A549 (cell line): Measurements from ENCODE around the gene ATP9A. TPM values are rescaled to one million over a fixed set of nuclear protein-coding genes. Genes with fewer than 3 reads are reported as not detected.

ENCODE experiments used
- ATAC-seq, 2 experiments: fragments of 200-7000 bp in 1 of 2; fragments of >200 bp in 1 of 2; cut with Nextera tagmentation in 1 of 2; cut with Tn5 transposase in 1 of 2; 3 replicates each; pipeline versions ENCODE4 v1.8.0 to v1.9.1; 2018 to 2020; ENCODE audit warnings: mild to moderate bottlenecking in 1 of 2, moderate library complexity in 1 of 2
- CTCF ChIA-PET: fragments of 300-600 bp; sonication (Branson Sonifier 250); formaldehyde crosslinking; extraction: SDS; loops from one replicate; lab custom pipeline; 2021; ENCODE audit warnings: antibody characterized with exemption, inconsistent platforms; lab: Yijun Ruan, JAX
- POLR2A ChIA-PET: fragments of 350-600 bp; formaldehyde crosslinking; extraction: SDS; loops from one replicate; lab custom pipeline; 2021; ENCODE audit warnings: antibody characterized with exemption, inconsistent platforms; lab: Yijun Ruan, JAX
- DNase-seq, 2 experiments: peaks; one replicate each; pipeline versions ENCODE4 v3.0.0 to v3.0.0-alpha.2; 2011 to 2016; ENCODE audit warnings: low read depth in 1 of 2, low spot score in 1 of 2
- FAIRE-seq: peaks from 2 replicates; lab custom pipeline; 2011; peaks lifted over from hg19 to GRCh38; lab: Jason Lieb, UNC
- H3K27ac ChIP-seq, 2 experiments: fragments of >200 bp; sonication (Bioruptor Twin); formaldehyde crosslinking; 3 replicates each; pipeline ENCODE4 v1.5.1; 2016 to 2017
- H3K4me1 ChIP-seq: fragments of >200 bp; sonication (Bioruptor Twin); formaldehyde crosslinking; 3 replicates; pipeline ENCODE4 v1.6.1; 2016
- H3K4me2 ChIP-seq: fragments of >200 bp; sonication (Bioruptor Twin); formaldehyde crosslinking; 3 replicates; pipeline ENCODE4 v1.6.1; 2016
- H3K4me3 ChIP-seq: fragments of >200 bp; sonication (Bioruptor Twin); formaldehyde crosslinking; 3 replicates; pipeline ENCODE4 v1.5.1; 2016
- H3K9me3 ChIP-seq: fragments of >200 bp; sonication (Bioruptor Twin); formaldehyde crosslinking; 3 replicates; pipeline ENCODE4 v1.6.1; 2016
- CBX8 ChIP-seq: fragments of 200-600 bp; sonication (generic); IDR thresholded peaks from 2 replicates; pipeline ENCODE4 v1.6.1; 2016
- EHMT2 ChIP-seq: fragments of 200-600 bp; sonication (generic); IDR thresholded peaks from 2 replicates; pipeline ENCODE4 v1.6.1; 2016; ENCODE audit warnings: antibody characterized with exemption, low read depth, mild to moderate bottlenecking, moderate library complexity
- HOXB5 ChIP-seq: fragments of 250-450 bp; sonication (Bioruptor Pico); IDR thresholded peaks from 2 replicates; pipeline ENCODE4 v1.5.0; 2020; ENCODE audit warnings: mild to moderate bottlenecking, moderate library complexity
- WGBS: methylation state at CpG from one replicate; pipeline ENCODE4 v1.1.6; 2017; ENCODE audit errors: missing lambda C conversion rate; 5-methylcytosine and 5-hydroxymethylcytosine counted together
- polyA plus RNA-seq, 4 experiments: library from polyadenylated mRNA; depleted of rRNA in 3 of 4; stranded (reverse); fragments of >200 nt; fragmentation: RNase III in 1 of 4; extraction: RNeasy Plus Mini Kit Qiagen cat#74134 plus additional on column Dnase treatment in 1 of 4; gene quantifications; 2 replicates in 3 of 4; 3 replicates in 1 of 4; pipeline ENCODE4 v1.2.3, GENCODE V29; 2011 to 2017

The ATP9A gene
- polyA plus RNA-seq, 2 of the 4 experiments (the other 2 are of a cell fraction) = 9.9 to 23.6 TPM

DNA sequence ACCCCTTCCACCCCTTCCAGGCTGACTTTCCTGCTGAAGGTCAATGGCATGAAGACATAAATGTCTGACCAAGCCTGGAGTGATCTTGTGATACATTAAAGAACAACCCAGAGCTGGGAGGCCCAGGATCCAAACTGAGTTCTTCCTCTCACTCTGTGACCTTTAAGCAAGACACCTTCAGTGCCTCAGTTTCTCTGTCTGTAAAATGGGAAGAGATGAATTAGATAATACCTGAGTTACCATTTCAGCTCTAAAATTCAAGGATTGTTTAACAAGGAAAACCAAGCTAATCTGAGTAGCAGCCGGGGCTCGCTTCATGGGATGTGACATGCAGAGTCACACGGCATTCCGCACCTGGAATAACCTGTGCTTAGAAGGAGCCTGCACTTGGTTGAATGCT lies 218.7 kb downstream of the ATP9A start:
- TF ChIP-seq CBX8 (no peak), EHMT2 (no peak)
- whole genome bisulfite sequencing = 94% methylated on average over 4 of the region's 4 CpGs
- no peak for ATAC-seq
- DNase-seq = no peak
- ChIA-PET POLR2A (no interaction called here), CTCF (interaction anchor here (1.1 kb wide), 1 partner anchor 46 kb away, joined by 6 read pairs; no protein-coding TSS in a partner anchor)
- Histone ChIP-seq H3K27ac (no peak overlapping the region), H3K4me2 (no peak overlapping the region), H3K4me3 (no peak overlapping the region), H3K9me3 (no peaks in the 10 kb centered on the region), H3K4me1 (peaks cover 10% of the 10 kb centered on the region; the same call in 2 of the 3 replicates)
- FAIRE-seq = no peak

DNA sequence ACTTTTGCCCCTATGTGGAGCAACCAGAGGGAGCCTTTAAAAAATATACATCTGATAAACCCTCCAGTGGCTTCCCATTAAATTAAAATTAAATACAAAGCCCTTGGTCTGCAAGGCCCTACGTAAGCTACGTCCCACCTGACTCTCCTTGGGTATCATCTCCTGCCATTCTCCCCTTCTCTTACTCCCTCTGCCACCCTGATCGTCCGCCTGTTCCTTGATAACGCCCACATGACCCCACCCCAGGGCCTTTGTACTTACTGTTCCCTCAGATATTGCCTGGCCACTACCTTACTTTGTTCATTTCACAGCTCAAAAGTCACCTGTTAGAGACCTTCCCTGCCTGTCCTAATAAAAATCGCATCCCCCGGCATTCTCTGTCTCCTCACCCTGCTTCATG lies 220.2 kb downstream of the ATP9A start:
- no peak for ATAC-seq
- Histone ChIP-seq H3K4me3 (no peak overlapping the region), H3K4me2 (no peak overlapping the region), H3K27ac (no peak overlapping the region), H3K9me3 (no peaks in the 10 kb centered on the region), H3K4me1 (peaks cover 10% of the 10 kb centered on the region; the same call in 2 of the 3 replicates)
- no peak for FAIRE-seq
- CTCF ChIA-PET = interaction anchor here (1.1 kb wide), 1 partner anchor 47 kb away, joined by 4 read pairs; no protein-coding TSS in a partner anchor
- no peak for TF ChIP-seq HOXB5 (CRISPR knock-in tag)
- POLR2A ChIA-PET = no interaction called here
- 92% methylated on average over 7 of the region's 7 CpGs for WGBS
- no peak for DNase-seq

Other genes with a start within 250 kb of the ATP9A start
- 1.6 and 2.4 TPM in 2 replicates for gene NFATC2, start 225.7 kb downstream of the ATP9A start, polyA plus RNA-seq (2011; rRNA removed)
- gene NFATC2, start 225.7 kb downstream of the ATP9A start, polyA plus RNA-seq (2017; fragmentation: RNase III; extraction: RNeasy Plus Mini Kit Qiagen cat#74134 plus additional on column Dnase treatment) = 0.75 to 0.99 TPM (median 0.75 TPM) in 3 replicates
- 7.6 and 8.5 TPM in 2 replicates for gene SALL4, start 34.1 kb upstream of the ATP9A start, polyA plus RNA-seq (2011; rRNA removed)
- 2.3 to 3.8 TPM (median 2.5 TPM) in 3 replicates for gene SALL4, start 34.1 kb upstream of the ATP9A start, polyA plus RNA-seq (2017; fragmentation: RNase III; extraction: RNeasy Plus Mini Kit Qiagen cat#74134 plus additional on column Dnase treatment)